ENCODE results near the gene LITAF. TPM values are rescaled to one million over a fixed set of nuclear protein-coding genes. Genes with fewer than 3 reads are reported as not detected.

The LITAF gene
- total and polyA plus RNA-seq, 2 experiments from 2014 or later = 83.2 to 150 TPM

DNA sequence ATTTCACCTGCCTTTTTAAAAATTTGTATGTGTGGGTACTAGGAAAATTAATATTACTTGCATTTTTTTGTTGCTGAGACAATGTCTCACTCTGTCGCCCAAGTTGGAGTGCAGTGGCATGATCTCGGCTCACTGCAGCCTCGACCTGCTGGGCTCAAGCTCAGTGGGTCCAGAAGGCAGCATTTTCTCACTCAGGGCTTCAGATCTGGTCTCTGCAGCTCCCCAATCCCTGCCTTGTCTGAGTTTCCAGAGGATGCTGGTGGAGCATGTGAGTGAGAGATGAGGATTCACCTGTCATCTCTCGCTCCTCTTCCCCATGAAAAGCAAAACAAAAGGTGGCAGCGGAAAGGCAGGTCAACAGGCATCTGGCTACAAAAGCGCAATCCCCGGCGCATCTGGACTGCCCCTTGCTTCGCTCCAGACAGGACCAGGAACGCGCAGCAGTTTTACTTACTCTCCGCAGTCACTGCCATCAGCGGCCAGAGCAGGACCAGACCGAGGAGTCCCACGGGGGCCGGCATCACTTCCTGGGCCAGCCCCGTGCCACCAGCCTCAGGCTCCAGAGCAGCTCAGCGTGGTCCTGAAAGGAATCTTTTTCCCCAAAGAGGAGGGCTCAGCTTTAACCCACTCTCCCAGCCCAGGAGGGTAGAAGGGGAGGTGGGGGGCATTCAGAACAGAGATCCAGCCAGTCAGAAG is 59.9 kb downstream of the LITAF start:
- no peak overlapping the region for H2AFZ ChIP-seq
- no peaks in the 10 kb centered on the region for H4K20me1 ChIP-seq (ENCODE audit: insufficient read depth)
- H3K9me3 ChIP-seq (ENCODE audit: low read depth) = no peaks in the 10 kb centered on the region

DNA sequence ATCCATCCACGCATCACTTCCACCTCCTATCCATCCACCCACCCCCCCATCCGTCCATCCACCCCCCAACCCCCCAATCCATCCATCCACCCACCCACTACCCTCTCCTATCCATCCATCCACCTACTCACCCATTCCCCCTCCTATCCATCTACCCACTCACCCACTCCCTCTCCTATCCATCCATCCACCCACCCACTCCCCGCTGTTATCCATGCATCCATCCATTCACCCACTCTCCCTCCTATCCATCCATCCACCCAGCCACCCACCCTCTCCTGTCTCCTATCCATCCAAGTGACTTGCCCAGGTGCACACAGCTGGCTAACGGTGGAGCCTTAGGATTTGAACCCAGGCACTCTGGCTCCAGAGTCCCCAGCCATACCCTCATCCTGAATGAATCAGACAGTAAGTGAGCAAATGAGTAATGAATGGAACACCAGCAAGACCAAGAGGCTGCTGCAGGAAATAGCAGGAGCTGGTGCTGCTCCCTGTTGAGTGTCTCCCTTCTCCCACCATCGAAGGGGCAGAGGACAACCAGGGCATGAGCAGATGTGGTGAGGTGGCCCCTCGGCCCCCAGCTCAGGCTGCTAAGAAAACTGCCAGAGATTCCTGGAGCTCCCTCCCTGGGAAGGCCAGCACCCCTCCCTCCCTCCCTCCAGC is 62.5 kb downstream of the LITAF start:
- H3K4me2 ChIP-seq (ENCODE audit: unreplicated experiment) = no peak overlapping the region
- no peaks in the 10 kb centered on the region for H4K20me1 ChIP-seq (ENCODE audit: insufficient read depth)
- no peak for TF ChIP-seq EZH2 (IDR thresholded peaks at IDR 0.05; ENCODE audit: insufficient read depth, poor library complexity, severe bottlenecking)
- no peak for TF ChIP-seq EZH2phosphoT487 (IDR thresholded peaks at IDR 0.05; ENCODE audit: insufficient read depth, low read depth)
- no peaks in the 10 kb centered on the region for H3K4me1 ChIP-seq (ENCODE audit: insufficient read depth)
- no peak overlapping the region for H3K27ac ChIP-seq
- H3K9me3 ChIP-seq (ENCODE audit: low read depth) = no peaks in the 10 kb centered on the region
- no peaks in the 10 kb centered on the region for H3K36me3 ChIP-seq (ENCODE audit: low read depth)
- H3K9ac ChIP-seq = no peak overlapping the region
- H3K9me2 ChIP-seq (ENCODE audit: insufficient read depth) = no peaks in the 10 kb centered on the region
- in situ Hi-C loops (cut with MboI) = loop anchor here (10.0 kb wide), 1 partner anchor 121 kb away; no protein-coding TSS in a partner anchor
- H3F3A ChIP-seq (ENCODE audit: insufficient read depth) = no peaks in the 10 kb centered on the region
- H3K27me3 ChIP-seq (replicated peaks; ENCODE audit: insufficient read depth) = peaks cover 12% of the 10 kb centered on the region; the same call in 1 of the 2 replicates
- 68 to 74% methylated on average over 3 to 6 of the region's 6 CpGs for WGBS, 2 experiments (ENCODE audit: low coverage in 1 of 2, low lambda C conversion rate in 2 of 2, missing lambda C conversion rate in 2 of 2)
- DNase-seq = peak; percentile 19
- H3K79me2 ChIP-seq (ENCODE audit: insufficient read depth) = no peaks in the 10 kb centered on the region
- no peak overlapping the region for H2AFZ ChIP-seq
- no peak overlapping the region for H3K4me3 ChIP-seq

More for the DNA sequence above, 59.9 kb downstream of the LITAF start:
- in situ Hi-C loops (cut with MboI) = loop anchor here (10.0 kb wide), 1 partner anchor 118 kb away; no protein-coding TSS in a partner anchor
- no peak overlapping the region for H3K27ac ChIP-seq
- no peaks in the 10 kb centered on the region for H3K9me2 ChIP-seq (ENCODE audit: insufficient read depth)
- peak; percentile 19 for DNase-seq
- H3K4me1 ChIP-seq (ENCODE audit: insufficient read depth) = no peaks in the 10 kb centered on the region
- peaks cover 12% of the 10 kb centered on the region; the same call in 1 of the 2 replicates for H3K27me3 ChIP-seq (replicated peaks; ENCODE audit: insufficient read depth)
- WGBS, 2 experiments (ENCODE audit: low coverage in 1 of 2, low lambda C conversion rate in 2 of 2, missing lambda C conversion rate in 2 of 2) = 46 to 50% methylated on average over 18 of the region's 18 CpGs
- no peaks in the 10 kb centered on the region for H3K79me2 ChIP-seq (ENCODE audit: insufficient read depth)
- H3F3A ChIP-seq (ENCODE audit: insufficient read depth) = no peaks in the 10 kb centered on the region
- H3K4me2 ChIP-seq (ENCODE audit: unreplicated experiment) = no peak overlapping the region
- no peaks in the 10 kb centered on the region for H3K36me3 ChIP-seq (ENCODE audit: low read depth)
- H3K9ac ChIP-seq = no peak overlapping the region
- no peak for TF ChIP-seq EZH2 (IDR thresholded peaks at IDR 0.05; ENCODE audit: insufficient read depth, poor library complexity, severe bottlenecking)
- no peak for TF ChIP-seq EZH2phosphoT487 (IDR thresholded peaks at IDR 0.05; ENCODE audit: insufficient read depth, low read depth)
- H3K4me3 ChIP-seq = no peak overlapping the region

DNA sequence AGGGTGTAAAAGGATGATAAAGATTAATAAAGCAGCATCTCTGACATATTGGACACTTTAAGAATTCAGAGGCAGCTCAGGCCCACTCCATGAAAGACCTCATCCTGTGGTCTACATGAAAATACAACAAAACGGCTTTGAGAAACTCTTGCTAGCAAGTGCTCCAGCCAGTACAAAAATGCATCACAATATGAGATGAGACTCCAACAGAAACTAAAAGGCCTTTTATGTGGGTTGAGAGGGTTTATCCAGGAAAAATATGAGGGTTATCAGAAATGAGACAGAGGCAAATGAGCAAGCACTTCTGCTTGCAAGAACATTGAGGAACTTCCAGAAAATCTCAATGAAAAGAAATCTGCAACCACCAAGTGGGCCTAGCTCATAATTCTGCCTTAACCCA is 65.7 kb downstream of the LITAF start:
- Histone ChIP-seq H3K9me2 (ENCODE audit: insufficient read depth) (no peaks in the 10 kb centered on the region), H3K4me2 (ENCODE audit: unreplicated experiment) (no peak overlapping the region), H3K4me3 (no peak overlapping the region), H3K27ac (no peak overlapping the region), H3K9ac (no peak overlapping the region), H3K4me1 (ENCODE audit: insufficient read depth) (no peaks in the 10 kb centered on the region), H3K9me3 (ENCODE audit: low read depth) (no peaks in the 10 kb centered on the region), H3K36me3 (ENCODE audit: low read depth) (no peaks in the 10 kb centered on the region), H3F3A (ENCODE audit: insufficient read depth) (no peaks in the 10 kb centered on the region), H4K20me1 (ENCODE audit: insufficient read depth) (no peaks in the 10 kb centered on the region), H2AFZ (no peak overlapping the region), H3K79me2 (ENCODE audit: insufficient read depth) (no peaks in the 10 kb centered on the region), H3K27me3 (replicated peaks; ENCODE audit: insufficient read depth) (no peaks in the 10 kb centered on the region; the same call in 1 of the 2 replicates)
- in situ Hi-C loops (cut with MboI) = loop anchor here (10.0 kb wide), 1 partner anchor 124 kb away; no protein-coding TSS in a partner anchor
- TF ChIP-seq EZH2phosphoT487 (IDR thresholded peaks at IDR 0.05; ENCODE audit: insufficient read depth, low read depth) = no peak
- no peak for DNase-seq
- WGBS, 2 experiments (ENCODE audit: low coverage in 1 of 2, low lambda C conversion rate in 2 of 2, missing lambda C conversion rate in 2 of 2) = 88 to 100% methylated on average over 1 of the region's 1 CpG

DNA sequence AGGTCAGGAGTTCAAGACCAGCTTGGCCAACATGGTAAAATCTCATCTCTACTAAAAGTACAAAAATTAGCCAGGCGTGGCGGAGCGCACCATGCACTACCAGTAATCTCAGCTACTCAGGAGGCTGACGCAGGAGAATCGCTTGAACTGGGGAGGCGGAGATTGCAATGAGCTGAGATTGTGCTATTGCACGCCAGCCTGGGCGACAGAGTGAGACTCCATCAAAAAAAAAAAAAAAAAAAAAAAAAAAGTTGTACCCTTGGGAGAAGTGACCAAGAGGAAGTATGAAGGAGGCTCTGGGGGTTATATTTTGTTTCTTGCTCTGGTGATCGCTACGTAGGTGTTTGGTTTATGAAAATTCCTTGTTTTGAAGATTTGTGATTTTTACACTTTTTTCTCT is 66.3 kb downstream of the LITAF start:
- H3K27me3 ChIP-seq (replicated peaks; ENCODE audit: insufficient read depth) = no peaks in the 10 kb centered on the region; the same call in 1 of the 2 replicates
- H3K4me1 ChIP-seq (ENCODE audit: insufficient read depth) = no peaks in the 10 kb centered on the region
- H3K36me3 ChIP-seq (ENCODE audit: low read depth) = no peaks in the 10 kb centered on the region
- H3K9me2 ChIP-seq (ENCODE audit: insufficient read depth) = no peaks in the 10 kb centered on the region
- H3K27ac ChIP-seq = no peak overlapping the region
- no peaks in the 10 kb centered on the region for H3K9me3 ChIP-seq (ENCODE audit: low read depth)
- H3K4me3 ChIP-seq = no peak overlapping the region
- in situ Hi-C loops (cut with MboI) = loop anchor here (10.0 kb wide), 1 partner anchor 124 kb away; no protein-coding TSS in a partner anchor
- no peak for TF ChIP-seq EZH2 (IDR thresholded peaks at IDR 0.05; ENCODE audit: insufficient read depth, poor library complexity, severe bottlenecking)
- TF ChIP-seq EZH2phosphoT487 (IDR thresholded peaks at IDR 0.05; ENCODE audit: insufficient read depth, low read depth) = no peak
- no peaks in the 10 kb centered on the region for H3F3A ChIP-seq (ENCODE audit: insufficient read depth)
- H3K79me2 ChIP-seq (ENCODE audit: insufficient read depth) = no peaks in the 10 kb centered on the region
- no peaks in the 10 kb centered on the region for H4K20me1 ChIP-seq (ENCODE audit: insufficient read depth)
- no peak overlapping the region for H3K4me2 ChIP-seq (ENCODE audit: unreplicated experiment)
- 95 to 98% methylated on average over 8 to 10 of the region's 10 CpGs for WGBS, 2 experiments (ENCODE audit: low coverage in 1 of 2, low lambda C conversion rate in 2 of 2, missing lambda C conversion rate in 2 of 2)
- DNase-seq = no peak
- no peak overlapping the region for H2AFZ ChIP-seq
- no peak overlapping the region for H3K9ac ChIP-seq
